Motor neuron (in vitro differentiated cells): ENCODE data around the gene CLRN1. TPM values are rescaled to one million over a fixed set of nuclear protein-coding genes. Genes with fewer than 3 reads are reported as not detected.
A peak's percentile ranks its signal among the peaks of the same experiment; 100 is the strongest.

ENCODE experiments used
- ATAC-seq, 8 experiments: fragments of 200-7000 bp; cut with Tn5 transposase; replicated peaks in 6 of 8; 2 replicates each; pipeline ENCODE4 v1.8.0; 2021; ENCODE audit warnings: mild to moderate bottlenecking in 8 of 8, moderate library complexity in 8 of 8
- H3K27ac ChIP-seq, 2 donors: fragments of 250-450 bp; sonication (Bioruptor Pico); 2 replicates each; pipeline ENCODE4 v1.9.0; 2021; ENCODE audit warnings: antibody characterized with exemption in 2 of 2, mild to moderate bottlenecking in 2 of 2, moderate library complexity in 1 of 2
- H3K4me1 ChIP-seq, 2 donors: fragments of 250-450 bp; sonication (Bioruptor Pico); replicated peaks in 1 of 2; 2 replicates each; pipeline ENCODE4 v1.6.1; 2021; ENCODE audit warnings: antibody characterized with exemption in 2 of 2, mild to moderate bottlenecking in 2 of 2, moderate library complexity in 1 of 2
- H3K4me3 ChIP-seq, 5 donors: fragments of 250-450 bp; sonication (Bioruptor Pico); 2 replicates each; pipeline ENCODE4 v1.9.0; 2021; ENCODE audit warnings: antibody characterized with exemption in 5 of 5, mild to moderate bottlenecking in 5 of 5, moderate library complexity in 4 of 5
- WGBS, 10 experiments: fragments of 450-650 bp; shearing (Covaris generic); methylation state at CpG; one replicate each; pipeline ENCODE4 v1.0.0; 2022; 5-methylcytosine and 5-hydroxymethylcytosine counted together
- in situ Hi-C, 9 experiments: fragments of 400-800 bp; cut with MboI; loops; one replicate each; pipeline ENCODE4 v1.15.0; 2021; ENCODE audit warnings: low sequenced_read_pairs in 9 of 9, low pct_unique_long_range_greater_than_20kb in 2 of 9; ENCODE audit not compliant: unreplicated experiment in 9 of 9
- total RNA-seq, 8 experiments: library from RNA; unstranded; fragments of 300-600 nt; gene quantifications; 2 replicates each; pipeline versions ENCODE4 v1.2.3 to v1.2.4, GENCODE V29; 2022

Gene CLRN1
- total RNA-seq, 8 experiments from 2014 or later: 2.1 to 10.8 (median 3.6) TPM; not detected in 3

- in situ Hi-C loops: loop anchor here in 2 of 9 experiments (25.0 kb wide), 2 partner anchors 207 to 232 kb away; no protein-coding TSS in a partner anchor
- ATAC-seq: no peak
- no peak overlapping the region for H3K27ac ChIP-seq
- 20 to 100% (median 83%) methylated on average over 1 of the region's 1 CpG; no CpG with 5 or more reads in 2 of the 10 experiments for WGBS, 10 experiments
- H3K4me1 ChIP-seq: peaks cover 0 to 3% of the 10 kb centered on the region in 2 donors
- no peak overlapping the region for H3K4me3 ChIP-seq
These were observed 66.8 kb downstream of the CLRN1 start for GRCh38 chr3:150905746-150906145.

- no peak for ATAC-seq
- no peak within 1 kb of the TSS for H3K27ac ChIP-seq
- in situ Hi-C loops: loop anchor here in 2 of 9 experiments (25.0 kb wide), 2 partner anchors 207 to 232 kb away; no protein-coding TSS in a partner anchor
These were observed 67.2 kb downstream of the CLRN1 start, which contains the start of gene MINDY4B for GRCh38 chr3:150905339-150905738. Gene MINDY4B, minus strand, starts transcription at chr3:150905439. Its CDS starts 0 bp downstream, at chr3:150905439.

GRCh38 chr3:150902988-150903387 is 69.5 kb downstream of the CLRN1 start:
- in situ Hi-C loops: loop anchor here in 2 of 9 experiments (25.0 kb wide), 2 partner anchors 209 to 234 kb away; no protein-coding TSS in a partner anchor
- H3K27ac ChIP-seq: no peak overlapping the region
- 50 to 100% (median 90%) methylated on average over 1 to 2 of the region's 2 CpGs; no CpG with 5 or more reads in 2 of the 10 experiments for WGBS, 10 experiments
- H3K4me1 ChIP-seq: peaks cover 0 to 3% of the 10 kb centered on the region in 2 donors
- no peak overlapping the region for H3K4me3 ChIP-seq
- no peak for ATAC-seq

More at GRCh38 chr3:150905339-150905738, 67.2 kb downstream of the CLRN1 start, which contains the start of gene MINDY4B:
- Histone ChIP-seq H3K4me3 (no peak within 1 kb of the TSS), H3K4me1 (peaks cover 0 to 3% of the 10 kb centered on the region in 2 donors)
- 17 to 100% (median 89%) methylated on average over 2 to 4 of the region's 4 CpGs; no CpG with 5 or more reads in 2 of the 10 experiments for WGBS, 10 experiments

- WGBS, 10 experiments: 0 to 95% (median 67%) methylated on average over 1 to 7 of the region's 10 CpGs; no CpG with 5 or more reads in 2 of the 10 experiments
- Histone ChIP-seq H3K4me1 (peaks cover 0 to 3% of the 10 kb centered on the region in 2 donors), H3K4me3 (no peak overlapping the region), H3K27ac (no peak overlapping the region)
- in situ Hi-C loops: loop anchor here in 2 of 9 experiments (25.0 kb wide), 2 partner anchors 211 to 236 kb away; no protein-coding TSS in a partner anchor
- ATAC-seq: no peak
These were observed 70.7 kb downstream of the CLRN1 start for GRCh38 chr3:150901793-150902192.

- Histone ChIP-seq H3K4me1 (no peaks in the 10 kb centered on the region), H3K4me3 (no peak overlapping the region), H3K27ac (no peak overlapping the region)
- in situ Hi-C loops: no loop called here
- WGBS, 10 experiments: 25 to 100% (median 51%) methylated on average over 1 to 2 of the region's 2 CpGs; no CpG with 5 or more reads in 6 of the 10 experiments
- no peak for ATAC-seq
These were observed 73.4 kb downstream of the CLRN1 start for GRCh38 chr3:150899141-150899540.

- 0 to 90% (median 76%) methylated on average over 1 to 3 of the region's 3 CpGs; no CpG with 5 or more reads in 2 of the 10 experiments for WGBS, 10 experiments
- no peak for ATAC-seq
- Histone ChIP-seq H3K4me3 (no peak overlapping the region), H3K27ac (no peak overlapping the region), H3K4me1 (no peaks in the 10 kb centered on the region)
- in situ Hi-C loops: no loop called here
These were observed 74.3 kb downstream of the CLRN1 start for GRCh38 chr3:150898046-150898754.

GRCh38 chr3:150897592-150897991 is 74.9 kb downstream of the CLRN1 start:
- H3K4me1 ChIP-seq: no peaks in the 10 kb centered on the region
- in situ Hi-C loops: no loop called here
- H3K27ac ChIP-seq: no peak overlapping the region
- ATAC-seq: no peak
- WGBS, 10 experiments: 41 to 100% (median 79%) methylated on average over 1 to 3 of the region's 3 CpGs; no CpG with 5 or more reads in 4 of the 10 experiments
- H3K4me3 ChIP-seq: no peak overlapping the region

GRCh38 chr3:150890831-150891230 is 81.7 kb downstream of the CLRN1 start:
- Histone ChIP-seq H3K4me3 (no peak overlapping the region), H3K4me1 (no peaks in the 10 kb centered on the region), H3K27ac (no peak overlapping the region)
- ATAC-seq: no peak
- in situ Hi-C loops: no loop called here
- 50 to 100% (median 91%) methylated on average over 1 to 9 of the region's 9 CpGs; no CpG with 5 or more reads in 2 of the 10 experiments for WGBS, 10 experiments

GRCh38 chr3:150890295-150890694 is 82.2 kb downstream of the CLRN1 start:
- in situ Hi-C loops: no loop called here
- Histone ChIP-seq H3K4me3 (no peak overlapping the region), H3K27ac (no peak overlapping the region), H3K4me1 (no peaks in the 10 kb centered on the region)
- WGBS, 10 experiments: 41 to 100% (median 79%) methylated on average over 1 to 3 of the region's 3 CpGs; no CpG with 5 or more reads in 2 of the 10 experiments
- peak in 2 of 8 experiments; percentile 58 to 74 for ATAC-seq

GRCh38 chr3:150889106-150889505 is 83.4 kb downstream of the CLRN1 start:
- in situ Hi-C loops: no loop called here
- 74 to 93% (median 86%) methylated on average over 3 to 6 of the region's 6 CpGs; no CpG with 5 or more reads in 1 of the 10 experiments for WGBS, 10 experiments
- H3K4me1 ChIP-seq: no peaks in the 10 kb centered on the region
- H3K27ac ChIP-seq: no peak overlapping the region
- ATAC-seq: no peak
- no peak overlapping the region for H3K4me3 ChIP-seq

GRCh38 chr3:150887031-150887430 is 85.5 kb downstream of the CLRN1 start:
- Histone ChIP-seq H3K4me3 (no peak overlapping the region), H3K4me1 (no peaks in the 10 kb centered on the region), H3K27ac (no peak overlapping the region)
- no peak for ATAC-seq
- in situ Hi-C loops: no loop called here
- 72 to 100% (median 100%) methylated on average over 1 to 2 of the region's 2 CpGs; no CpG with 5 or more reads in 2 of the 10 experiments for WGBS, 10 experiments

GRCh38 chr3:150885535-150885934 is 87.0 kb downstream of the CLRN1 start:
- Histone ChIP-seq H3K4me3 (no peak overlapping the region), H3K27ac (no peak overlapping the region), H3K4me1 (no peaks in the 10 kb centered on the region)
- WGBS, 10 experiments: 18 to 90% (median 59%) methylated on average over 1 to 3 of the region's 3 CpGs; no CpG with 5 or more reads in 1 of the 10 experiments
- no peak for ATAC-seq
- in situ Hi-C loops: no loop called here

GRCh38 chr3:150878996-150879575 is 93.4 kb downstream of the CLRN1 start:
- 25 to 71% (median 40%) methylated on average over 1 to 2 of the region's 2 CpGs; no CpG with 5 or more reads in 3 of the 10 experiments for WGBS, 10 experiments
- H3K4me3 ChIP-seq: no peak overlapping the region
- in situ Hi-C loops: no loop called here
- peak in 5 of 8 experiments; percentile 63 to 97 (median 95) for ATAC-seq
- H3K4me1 ChIP-seq: peaks cover 11 to 23% of the 10 kb centered on the region in 2 donors
- no peak overlapping the region for H3K27ac ChIP-seq
